Stomach (tissue), 9 donors: Measurements from ENCODE around the gene PLA2G4B. TPM values are rescaled to one million over a fixed set of nuclear protein-coding genes. Genes with fewer than 3 reads are reported as not detected.

Experiments used
- DNase-seq, 2 donors: peaks; one replicate each; pipeline versions ENCODE4 v3.0.0 to v3.0.0-alpha.2; 2013 to 2019
- H3K27ac ChIP-seq, 5 donors: fragments of 200-600 bp in 4 of 5; sonication (generic) in 4 of 5; one replicate each; pipeline ENCODE4 v1.5.1; 2013 to 2019; ENCODE audit warnings: mild to moderate bottlenecking in 1 of 5, moderate library complexity in 1 of 5
- H3K27me3 ChIP-seq, 3 donors: fragments of 200-600 bp; sonication (generic); one replicate each; pipeline ENCODE4 v1.5.1; 2017 to 2019; ENCODE audit warnings: mixed run types in 1 of 3
- H3K36me3 ChIP-seq, 4 donors: fragments of 200-600 bp; sonication (generic); 1 replicate in 3 of 4; 2 replicates in 1 of 4; pipeline ENCODE4 v1.5.1; 2016 to 2019
- H3K4me1 ChIP-seq, 4 donors: fragments of 200-600 bp; sonication (generic); one replicate each; pipeline ENCODE4 v1.5.1; 2016 to 2019
- H3K4me3 ChIP-seq, 4 donors: fragments of 200-600 bp; sonication (generic) in 3 of 4; one replicate each; pipeline ENCODE4 v1.5.1; 2016 to 2019; ENCODE audit warnings: mild to moderate bottlenecking in 1 of 4
- H3K9me3 ChIP-seq, 4 donors: fragments of 200-600 bp; sonication (generic); one replicate each; pipeline ENCODE4 v1.5.1; 2016 to 2019
- EP300 ChIP-seq: sonication (generic); formaldehyde crosslinking; IDR thresholded peaks from one replicate; pipeline ENCODE4 v1.6.1; 2017; ENCODE audit warnings: antibody characterized with exemption
- POLR2A ChIP-seq, 4 donors: fragments of 450-650 bp; IDR thresholded peaks; one replicate each; pipeline ENCODE4 v1.6.1; 2016; ENCODE audit warnings: antibody characterized with exemption in 4 of 4, control low read depth in 2 of 4, mild to moderate bottlenecking in 1 of 4, moderate library complexity in 1 of 4
- POLR2AphosphoS5 ChIP-seq, 3 donors: sonication (generic); formaldehyde crosslinking; IDR thresholded peaks; one replicate each; pipeline ENCODE4 v1.6.1; 2016; ENCODE audit warnings: antibody characterized with exemption in 3 of 3
- WGBS, 5 donors: extraction: QIAGEN DNeasy Blood & Tissue Kit in 3 of 5; methylation state at CpG; one replicate each; pipeline versions ENCODE4 v1.1.5 to v1.1.7; 2013 to 2018; 5-methylcytosine and 5-hydroxymethylcytosine counted together
- intact Hi-C: fragments of 100-400 bp; cut with DNase I; formaldehyde crosslinking; loops from one replicate; pipeline ENCODE4 v1.15.1; 2023; ENCODE audit warnings: low total_unique reads
- polyA plus RNA-seq, 3 donors: library from polyadenylated mRNA; stranded (reverse); fragments of 200-250 nt; gene quantifications; one replicate each; pipeline ENCODE4 v1.2.3, GENCODE V29; 2013
- total RNA-seq, 5 donors: library from RNA; depleted of rRNA; stranded (reverse); fragments of >200 nt; gene quantifications; one replicate each; pipeline versions ENCODE4 v1.1.0 to v1.2.3, GENCODE V29; 2014 to 2016
- TF ChIP-seq, protein P1 (sequence below), 7 experiments: fragments of 450-650 bp in 4 of 7; fragments of 200-600 bp in 3 of 7; sonication (generic) in 3 of 7; IDR thresholded peaks; one replicate each; pipeline ENCODE4 v1.5.1; 2016 to 2019; ENCODE audit warnings: antibody characterized with exemption in 7 of 7, control low read depth in 2 of 7, mild to moderate bottlenecking in 1 of 7
- donor health status: healthy with polysubstance abuse.
- donor health status: Bipolar disorder and iron deficiency.
- donor health status: healthy.

The PLA2G4B gene
- total and polyA plus RNA-seq, 8 donors, result 2.6 to 71.2 (median 14.0) TPM

DNA sequence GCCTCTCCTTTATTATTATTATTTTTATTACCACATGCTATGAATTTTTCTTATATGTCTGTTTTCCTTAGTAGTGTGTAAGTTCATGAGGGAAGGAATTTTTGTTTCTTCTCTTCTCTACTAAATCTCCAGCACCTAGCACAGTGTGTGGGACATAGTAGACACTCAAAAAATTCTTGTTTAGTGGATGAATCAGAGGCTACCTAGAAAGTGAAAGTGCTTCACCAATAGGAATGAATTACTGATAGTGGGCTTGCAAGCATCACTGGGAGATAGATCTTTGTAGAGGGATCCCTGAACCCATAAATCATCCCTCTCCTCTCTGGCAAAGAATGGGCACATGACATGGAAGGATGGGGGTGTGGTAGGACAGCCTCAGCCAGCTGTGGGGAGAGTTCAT lies 46.7 kb downstream of the PLA2G4B start:
- Histone ChIP-seq H3K4me1 (peaks cover 12 to 24% (median 20%) of the 10 kb centered on the region in 4 donors), H3K27ac (no peak overlapping the region), H3K27me3 (peaks cover 0 to 25% (median 11%) of the 10 kb centered on the region in 3 donors), H3K9me3 (no peaks in the 10 kb centered on the region), H3K36me3 (no peaks in the 10 kb centered on the region), H3K4me3 (no peak overlapping the region)
- intact Hi-C loops, result no loop called here
- TF ChIP-seq POLR2AphosphoS5 (IDR thresholded peaks at IDR 0.05) (no peak), POLR2A (IDR thresholded peaks at IDR 0.05) (no peak), EP300 (no peak)
- TF ChIP-seq, protein P1, sequence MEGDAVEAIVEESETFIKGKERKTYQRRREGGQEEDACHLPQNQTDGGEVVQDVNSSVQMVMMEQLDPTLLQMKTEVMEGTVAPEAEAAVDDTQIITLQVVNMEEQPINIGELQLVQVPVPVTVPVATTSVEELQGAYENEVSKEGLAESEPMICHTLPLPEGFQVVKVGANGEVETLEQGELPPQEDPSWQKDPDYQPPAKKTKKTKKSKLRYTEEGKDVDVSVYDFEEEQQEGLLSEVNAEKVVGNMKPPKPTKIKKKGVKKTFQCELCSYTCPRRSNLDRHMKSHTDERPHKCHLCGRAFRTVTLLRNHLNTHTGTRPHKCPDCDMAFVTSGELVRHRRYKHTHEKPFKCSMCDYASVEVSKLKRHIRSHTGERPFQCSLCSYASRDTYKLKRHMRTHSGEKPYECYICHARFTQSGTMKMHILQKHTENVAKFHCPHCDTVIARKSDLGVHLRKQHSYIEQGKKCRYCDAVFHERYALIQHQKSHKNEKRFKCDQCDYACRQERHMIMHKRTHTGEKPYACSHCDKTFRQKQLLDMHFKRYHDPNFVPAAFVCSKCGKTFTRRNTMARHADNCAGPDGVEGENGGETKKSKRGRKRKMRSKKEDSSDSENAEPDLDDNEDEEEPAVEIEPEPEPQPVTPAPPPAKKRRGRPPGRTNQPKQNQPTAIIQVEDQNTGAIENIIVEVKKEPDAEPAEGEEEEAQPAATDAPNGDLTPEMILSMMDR (IDR thresholded peaks at IDR 0.05), result no peak
- DNase-seq, result no peak

DNA sequence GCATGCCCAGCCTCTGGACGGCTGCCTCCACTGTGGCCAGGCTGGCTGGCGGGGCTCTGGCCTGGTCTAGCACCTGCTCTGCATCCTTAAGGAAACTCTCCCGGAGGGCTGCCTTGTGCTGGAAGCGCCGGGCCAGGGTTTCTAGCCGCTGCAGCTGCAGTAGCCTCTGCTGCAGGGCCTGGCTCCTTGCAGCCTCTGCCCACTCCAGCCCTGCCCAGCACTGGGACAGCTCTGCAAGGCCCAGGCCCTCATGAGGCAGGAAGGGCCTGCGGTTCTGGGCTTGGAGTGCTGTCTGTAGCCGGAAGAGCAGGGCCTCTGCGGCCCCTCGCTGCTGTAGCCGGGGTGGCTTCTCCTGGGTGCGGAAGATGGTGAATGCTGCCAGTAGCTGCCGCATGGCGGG lies 47.2 kb downstream of the PLA2G4B start:
- H3K4me3 ChIP-seq, result no peak overlapping the region
- H3K9me3 ChIP-seq, result no peaks in the 10 kb centered on the region
- no peak overlapping the region for H3K27ac ChIP-seq
- H3K36me3 ChIP-seq, result no peaks in the 10 kb centered on the region
- TF ChIP-seq, protein P1 (IDR thresholded peaks at IDR 0.05), result no peak
- no peak for TF ChIP-seq EP300
- no peak for TF ChIP-seq POLR2A (IDR thresholded peaks at IDR 0.05)
- no peak for TF ChIP-seq POLR2AphosphoS5 (IDR thresholded peaks at IDR 0.05)
- peaks cover 12 to 24% (median 20%) of the 10 kb centered on the region in 4 donors for H3K4me1 ChIP-seq
- intact Hi-C loops, result no loop called here
- no peak for DNase-seq
- H3K27me3 ChIP-seq, result peaks cover 0 to 20% (median 11%) of the 10 kb centered on the region in 3 donors
- 93 to 99% (median 97%) methylated on average over 14 of the region's 14 CpGs for WGBS, 5 donors

DNA sequence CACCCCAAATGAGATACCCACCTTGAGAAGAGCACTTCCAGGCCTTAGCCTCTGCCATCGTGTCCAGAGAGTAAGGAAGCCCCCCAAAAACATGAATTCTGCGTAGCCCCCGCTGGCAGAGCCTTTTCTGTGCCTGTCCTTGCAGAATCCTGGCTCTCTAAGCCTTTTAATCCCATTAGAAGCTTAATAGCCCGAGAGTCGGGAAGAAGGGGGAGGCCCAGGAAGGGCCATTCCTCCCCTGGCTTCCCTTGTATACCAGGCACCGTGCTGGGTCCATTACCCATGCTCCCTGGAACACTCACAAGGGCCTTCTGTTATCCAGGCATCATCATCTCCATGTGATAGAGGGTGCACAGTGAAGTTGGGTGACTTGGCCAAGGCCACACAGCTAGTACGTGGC lies 48.1 kb downstream of the PLA2G4B start:
- intact Hi-C loops, result no loop called here
- no peaks in the 10 kb centered on the region for H3K9me3 ChIP-seq
- WGBS, 5 donors, result 86 to 95% (median 91%) methylated on average over 7 of the region's 7 CpGs
- peaks cover 0 to 11% (median 7%) of the 10 kb centered on the region in 3 donors for H3K27me3 ChIP-seq
- H3K4me1 ChIP-seq, result peaks cover 10 to 16% (median 15%) of the 10 kb centered on the region in 4 donors
- TF ChIP-seq, protein P1 (IDR thresholded peaks at IDR 0.05), result no peak
- no peak for TF ChIP-seq POLR2A (IDR thresholded peaks at IDR 0.05)
- TF ChIP-seq POLR2AphosphoS5 (IDR thresholded peaks at IDR 0.05), result no peak
- TF ChIP-seq EP300, result no peak
- no peak overlapping the region for H3K4me3 ChIP-seq
- no peak overlapping the region for H3K27ac ChIP-seq
- DNase-seq, result no peak
- H3K36me3 ChIP-seq, result no peaks in the 10 kb centered on the region

DNA sequence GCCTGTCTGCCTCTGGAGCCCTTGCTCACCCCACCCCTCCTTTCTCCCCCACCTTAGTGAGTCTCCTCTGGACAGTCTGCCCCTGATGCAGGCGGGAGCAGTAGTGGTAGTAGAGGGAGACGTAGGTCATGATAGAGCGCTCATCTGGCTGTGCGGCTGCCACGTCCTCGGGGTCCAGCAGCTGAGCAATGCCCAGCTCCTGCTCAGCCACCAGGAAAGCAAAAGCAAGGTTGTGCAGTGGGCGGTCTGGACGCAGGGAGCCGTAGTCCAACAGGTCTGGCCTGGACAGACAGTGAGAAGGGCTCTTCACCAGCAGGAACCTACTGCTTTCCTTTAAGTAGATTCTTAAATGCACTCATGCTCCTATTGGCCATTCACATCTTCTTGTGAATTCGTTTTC lies 48.5 kb downstream of the PLA2G4B start:
- Histone ChIP-seq H3K36me3 (no peaks in the 10 kb centered on the region), H3K27ac (no peak overlapping the region), H3K4me3 (no peak overlapping the region), H3K27me3 (peaks cover 0 to 7% (median 3%) of the 10 kb centered on the region in 3 donors), H3K4me1 (peaks cover 6 to 14% (median 13%) of the 10 kb centered on the region in 4 donors), H3K9me3 (no peaks in the 10 kb centered on the region)
- TF ChIP-seq POLR2AphosphoS5 (IDR thresholded peaks at IDR 0.05) (no peak), EP300 (no peak), POLR2A (IDR thresholded peaks at IDR 0.05) (no peak)
- TF ChIP-seq, protein P1 (IDR thresholded peaks at IDR 0.05), result no peak
- no peak for DNase-seq
- WGBS, 5 donors, result 96 to 99% (median 98%) methylated on average over 10 of the region's 10 CpGs
- intact Hi-C loops, result no loop called here
